Mesodermal cell (in vitro differentiated cells): ENCODE data around the gene CIBAR2.

ENCODE experiments used
- H3K27ac ChIP-seq: 2 replicates; pipeline ENCODE4 v1.7.0; 2013; ENCODE audit warnings: mild to moderate bottlenecking, low read depth, low read length, moderate library complexity; ENCODE audit not compliant: severe bottlenecking
- H3K36me3 ChIP-seq: 2 replicates; pipeline ENCODE4 v1.7.1; 2013; ENCODE audit warnings: mild to moderate bottlenecking, low read length, moderate library complexity; ENCODE audit not compliant: control insufficient read depth, insufficient read depth
- H3K4me1 ChIP-seq: one replicate; pipeline ENCODE4 v1.7.1; 2013; ENCODE audit warnings: mild to moderate bottlenecking, low read length; ENCODE audit not compliant: insufficient read depth, control insufficient read depth, poor library complexity, severe bottlenecking
- H3K4me3 ChIP-seq: 2 replicates; pipeline ENCODE4 v1.7.0; 2013; ENCODE audit warnings: low read length, control low read depth, mild to moderate bottlenecking; ENCODE audit not compliant: insufficient read depth, poor library complexity, severe bottlenecking; ENCODE audit errors: extremely low read depth
- H3K9me3 ChIP-seq: 2 replicates; pipeline ENCODE4 v1.7.1; 2013; ENCODE audit warnings: mild to moderate bottlenecking, low read length, moderate library complexity; ENCODE audit not compliant: control insufficient read depth
- WGBS, 2 experiments: methylation state at CpG; one replicate each; pipeline ENCODE4 v1.1.5; 2013; ENCODE audit warnings: missing lambda C conversion rate in 2 of 2; ENCODE audit not compliant: insufficient coverage in 2 of 2; 5-methylcytosine and 5-hydroxymethylcytosine counted together

The CIBAR2 gene

DNA sequence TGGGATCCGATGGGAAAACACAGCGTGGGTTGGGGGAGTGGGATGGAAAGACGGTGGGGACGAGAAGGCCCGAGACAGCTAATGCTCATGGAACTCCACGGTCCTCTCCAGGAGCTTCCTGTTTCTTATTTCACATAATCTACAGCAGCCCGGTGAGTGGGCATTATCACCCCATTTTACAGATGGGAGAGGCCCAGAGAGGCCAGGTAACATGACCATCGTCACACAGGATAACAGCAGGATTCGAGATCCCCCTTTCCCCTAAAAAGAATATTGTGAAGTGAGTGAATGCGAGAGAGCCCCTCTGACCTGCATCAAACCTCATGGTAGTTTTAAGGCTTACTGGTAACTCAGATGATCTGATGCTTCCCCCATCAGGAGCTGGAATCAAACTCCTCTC, 12.0 kb downstream of the CIBAR2 start:
- no peaks in the 10 kb centered on the region for H3K36me3 ChIP-seq
- no peak overlapping the region for H3K27ac ChIP-seq
- H3K9me3 ChIP-seq = no peaks in the 10 kb centered on the region
- 76% methylated on average over 8 of the region's 10 CpGs; no CpG with 5 or more reads in 1 of the 2 experiments for WGBS, 2 experiments
- no peak overlapping the region for H3K4me3 ChIP-seq
- no peaks in the 10 kb centered on the region for H3K4me1 ChIP-seq

DNA sequence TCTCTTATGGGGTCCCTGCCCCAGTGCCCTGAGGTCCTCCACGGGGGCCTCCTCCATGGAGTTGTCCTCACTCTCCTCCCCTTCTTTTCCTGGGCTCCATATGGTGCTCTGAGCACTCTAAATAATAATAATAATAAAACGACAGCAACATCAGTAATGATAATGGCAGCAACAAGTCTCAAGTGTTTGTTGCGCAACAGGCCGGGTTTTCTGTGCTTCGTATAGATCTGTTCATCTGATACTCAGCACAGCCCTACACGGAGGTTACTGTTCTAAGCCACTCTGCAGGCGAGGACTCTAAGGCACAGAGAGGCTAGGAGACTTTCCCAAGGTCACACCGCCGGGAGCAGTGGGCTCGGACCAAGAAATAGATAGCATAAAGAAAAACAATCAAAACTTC, 13.7 kb downstream of the CIBAR2 start:
- Histone ChIP-seq H3K4me1 (peaks cover 2% of the 10 kb centered on the region), H3K9me3 (no peaks in the 10 kb centered on the region), H3K27ac (no peak overlapping the region), H3K36me3 (no peaks in the 10 kb centered on the region), H3K4me3 (no peak overlapping the region)
- 87 to 89% methylated on average over 9 of the region's 10 CpGs for WGBS, 2 experiments

DNA sequence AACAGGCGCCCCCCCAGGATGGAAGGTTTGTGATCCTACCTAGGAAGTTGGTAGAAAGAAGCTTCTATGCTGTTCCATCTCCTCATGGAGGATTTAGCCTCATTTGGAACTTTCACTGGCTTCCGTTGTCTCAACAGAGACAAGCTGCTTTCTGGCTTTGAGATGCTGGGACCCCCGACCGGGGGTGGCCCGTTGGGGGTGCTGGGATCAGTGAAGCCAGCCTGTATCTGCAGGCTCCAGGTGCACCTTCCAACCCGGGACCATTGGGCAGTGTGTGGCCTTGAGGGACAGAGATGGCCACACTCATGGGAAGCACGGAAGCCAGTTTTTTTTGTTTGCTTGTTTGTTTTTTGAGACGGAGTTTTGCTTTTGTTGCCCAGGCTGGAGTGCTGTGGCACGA, 15.4 kb downstream of the CIBAR2 start:
- no peaks in the 10 kb centered on the region for H3K9me3 ChIP-seq
- no peak overlapping the region for H3K27ac ChIP-seq
- no peak overlapping the region for H3K4me3 ChIP-seq
- peaks cover 2% of the 10 kb centered on the region for H3K4me1 ChIP-seq
- WGBS, 2 experiments = 82 to 86% methylated on average over 9 of the region's 9 CpGs
- no peaks in the 10 kb centered on the region for H3K36me3 ChIP-seq

DNA sequence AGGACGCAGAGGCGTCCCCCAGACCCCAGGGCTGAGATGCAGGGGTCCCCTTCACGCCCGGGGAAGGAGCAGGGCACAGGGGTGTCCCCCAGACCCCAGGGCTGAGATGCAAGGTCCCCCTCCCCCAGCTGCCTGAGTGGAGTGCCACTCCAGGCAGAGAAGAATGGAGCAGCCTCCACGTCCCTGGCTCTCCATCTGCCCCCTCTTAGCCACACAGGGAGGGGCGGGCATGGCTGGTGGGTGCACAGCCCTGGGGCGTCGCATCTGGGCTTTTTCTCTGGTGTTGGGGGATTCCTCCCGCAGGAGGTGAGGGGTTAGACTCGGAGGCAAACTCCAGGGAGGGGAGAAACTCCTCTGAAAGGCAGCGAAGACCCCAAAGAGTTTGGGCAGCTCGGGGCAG, 17.5 kb downstream of the CIBAR2 start:
- no peaks in the 10 kb centered on the region for H3K9me3 ChIP-seq
- no peak overlapping the region for H3K27ac ChIP-seq
- peaks cover 8% of the 10 kb centered on the region for H3K4me1 ChIP-seq
- no peaks in the 10 kb centered on the region for H3K36me3 ChIP-seq
- no peak overlapping the region for H3K4me3 ChIP-seq
- WGBS, 2 experiments = 94 to 97% methylated on average over 3 to 8 of the region's 12 CpGs

DNA sequence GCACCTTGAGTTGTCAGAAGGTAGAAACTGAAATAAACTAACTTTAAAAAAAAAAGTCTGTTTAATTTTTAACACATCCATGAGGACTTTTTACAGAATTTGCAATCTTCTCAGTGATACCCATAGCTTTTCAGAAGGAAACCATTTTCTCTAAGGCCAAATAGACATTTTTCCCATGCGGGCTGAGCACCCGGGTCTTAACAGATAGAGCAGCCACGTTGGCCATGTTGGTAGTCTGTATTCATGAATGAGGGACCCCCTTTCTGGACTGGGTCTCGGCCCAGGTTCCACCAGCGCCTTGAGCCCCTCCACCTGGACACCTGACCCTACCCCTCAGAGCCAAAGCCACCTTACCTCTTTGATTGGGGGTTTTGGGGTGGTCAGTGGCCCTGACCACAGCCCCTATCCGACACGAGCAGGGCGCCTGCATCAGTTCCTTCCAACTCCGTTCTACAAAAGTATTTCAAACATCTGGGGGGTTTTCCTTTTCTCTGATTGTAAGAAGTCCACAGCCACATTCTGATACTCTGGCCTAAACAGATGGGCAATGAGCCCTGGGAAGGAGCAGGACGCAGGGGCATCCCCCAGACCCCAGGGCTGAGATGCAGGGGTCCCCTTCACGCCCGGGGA, 18.0 kb downstream of the CIBAR2 start:
- peaks cover 10% of the 10 kb centered on the region for H3K4me1 ChIP-seq
- WGBS, 2 experiments = 85 to 90% methylated on average over 2 to 7 of the region's 12 CpGs
- no peak overlapping the region for H3K4me3 ChIP-seq
- H3K36me3 ChIP-seq = no peaks in the 10 kb centered on the region
- H3K9me3 ChIP-seq = no peaks in the 10 kb centered on the region
- no peak overlapping the region for H3K27ac ChIP-seq

DNA sequence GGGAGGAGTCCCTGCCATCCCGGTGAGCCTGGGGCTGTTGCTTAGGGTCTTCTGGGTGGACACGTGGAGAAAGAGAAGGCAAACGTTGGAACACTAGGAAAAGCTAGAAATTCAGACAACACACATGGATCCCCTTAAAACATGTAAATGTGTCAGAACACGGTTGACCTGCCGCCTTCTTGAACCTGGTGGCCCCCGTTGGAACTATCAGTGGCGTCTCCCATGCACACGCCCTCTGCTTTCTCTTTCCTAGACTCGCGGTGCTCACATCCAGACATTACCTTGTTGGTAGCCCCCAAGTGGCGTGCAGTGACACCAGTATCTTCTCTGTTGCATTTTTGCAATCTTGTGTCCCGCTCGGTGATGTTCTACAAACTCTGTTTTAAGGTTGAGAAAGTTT, 18.6 kb downstream of the CIBAR2 start:
- H3K4me1 ChIP-seq = peaks cover 14% of the 10 kb centered on the region
- 95 to 98% methylated on average over 12 to 13 of the region's 13 CpGs for WGBS, 2 experiments
- no peaks in the 10 kb centered on the region for H3K9me3 ChIP-seq
- H3K4me3 ChIP-seq = no peak overlapping the region
- H3K27ac ChIP-seq = no peak overlapping the region
- no peaks in the 10 kb centered on the region for H3K36me3 ChIP-seq

DNA sequence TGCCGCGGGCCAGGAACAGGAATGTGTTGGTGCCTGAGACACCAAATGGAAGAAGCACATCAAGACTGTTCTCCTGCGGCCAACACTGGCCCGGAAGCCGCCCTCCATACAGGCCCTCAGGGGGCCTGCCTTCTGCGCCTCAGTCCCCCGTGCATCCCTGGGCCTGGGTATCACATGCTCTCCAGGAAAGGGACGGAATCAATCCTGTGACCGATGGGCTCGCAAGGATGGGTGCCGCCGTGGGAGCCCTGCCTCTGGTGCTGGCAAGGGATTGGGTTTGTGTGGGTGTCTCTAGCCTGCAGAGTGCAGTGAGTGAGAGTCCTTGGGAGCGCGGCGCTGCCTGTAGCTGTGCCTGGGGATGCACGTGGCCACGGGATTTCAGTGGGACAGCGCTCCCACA, 19.4 kb downstream of the CIBAR2 start:
- H3K9me3 ChIP-seq = no peaks in the 10 kb centered on the region
- 90 to 91% methylated on average over 6 to 17 of the region's 18 CpGs for WGBS, 2 experiments
- no peak overlapping the region for H3K4me3 ChIP-seq
- H3K36me3 ChIP-seq = no peaks in the 10 kb centered on the region
- no peak overlapping the region for H3K27ac ChIP-seq
- H3K4me1 ChIP-seq = peaks cover 14% of the 10 kb centered on the region

DNA sequence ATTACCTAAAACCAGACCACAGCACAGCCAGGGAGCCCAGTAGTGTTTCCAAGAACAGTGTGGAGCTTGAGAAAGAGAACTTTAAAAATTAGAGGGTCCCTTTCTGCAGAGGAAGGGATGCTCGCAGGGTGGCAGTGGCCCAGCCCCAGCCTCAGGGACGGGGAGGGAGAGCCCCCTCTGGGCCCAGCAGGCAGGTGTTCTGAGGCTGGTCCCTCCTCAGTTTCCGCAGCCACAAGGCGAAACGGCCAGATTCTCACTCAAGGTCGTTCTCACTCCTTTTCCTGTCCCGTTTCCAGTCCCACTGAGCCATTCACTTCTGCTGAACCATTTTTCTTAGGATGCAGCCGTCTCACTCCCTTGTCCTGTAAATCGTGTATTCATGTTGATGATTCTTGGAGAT, 20.0 kb downstream of the CIBAR2 start:
- no peak overlapping the region for H3K27ac ChIP-seq
- no peaks in the 10 kb centered on the region for H3K36me3 ChIP-seq
- H3K9me3 ChIP-seq = no peaks in the 10 kb centered on the region
- H3K4me1 ChIP-seq = peaks cover 14% of the 10 kb centered on the region
- H3K4me3 ChIP-seq = no peak overlapping the region
- 77 to 94% methylated on average over 4 to 7 of the region's 9 CpGs for WGBS, 2 experiments

DNA sequence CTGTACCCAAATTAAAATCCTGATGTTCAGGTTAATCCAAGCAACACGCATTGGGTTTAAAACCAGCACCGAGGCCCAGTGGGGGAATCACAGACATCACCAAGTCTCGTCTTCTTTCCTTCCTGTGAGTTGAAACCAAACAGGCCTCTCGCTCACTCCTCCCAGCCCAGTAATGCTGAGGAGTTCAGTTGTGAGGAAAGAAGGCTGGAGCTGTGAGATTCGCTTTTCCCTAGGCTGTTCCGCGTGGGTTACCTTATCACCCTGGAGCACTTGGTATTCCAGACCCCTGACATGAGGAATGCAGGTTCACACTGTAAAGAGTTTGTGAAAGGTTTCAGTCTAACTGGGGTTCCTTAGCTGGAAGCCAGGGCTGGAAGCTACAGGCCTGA, 20.8 kb downstream of the CIBAR2 start:
- H3K4me1 ChIP-seq = peaks cover 14% of the 10 kb centered on the region
- 83 to 85% methylated on average over 4 to 5 of the region's 7 CpGs for WGBS, 2 experiments
- H3K9me3 ChIP-seq = no peaks in the 10 kb centered on the region
- no peak overlapping the region for H3K4me3 ChIP-seq
- no peak overlapping the region for H3K27ac ChIP-seq
- no peaks in the 10 kb centered on the region for H3K36me3 ChIP-seq

DNA sequence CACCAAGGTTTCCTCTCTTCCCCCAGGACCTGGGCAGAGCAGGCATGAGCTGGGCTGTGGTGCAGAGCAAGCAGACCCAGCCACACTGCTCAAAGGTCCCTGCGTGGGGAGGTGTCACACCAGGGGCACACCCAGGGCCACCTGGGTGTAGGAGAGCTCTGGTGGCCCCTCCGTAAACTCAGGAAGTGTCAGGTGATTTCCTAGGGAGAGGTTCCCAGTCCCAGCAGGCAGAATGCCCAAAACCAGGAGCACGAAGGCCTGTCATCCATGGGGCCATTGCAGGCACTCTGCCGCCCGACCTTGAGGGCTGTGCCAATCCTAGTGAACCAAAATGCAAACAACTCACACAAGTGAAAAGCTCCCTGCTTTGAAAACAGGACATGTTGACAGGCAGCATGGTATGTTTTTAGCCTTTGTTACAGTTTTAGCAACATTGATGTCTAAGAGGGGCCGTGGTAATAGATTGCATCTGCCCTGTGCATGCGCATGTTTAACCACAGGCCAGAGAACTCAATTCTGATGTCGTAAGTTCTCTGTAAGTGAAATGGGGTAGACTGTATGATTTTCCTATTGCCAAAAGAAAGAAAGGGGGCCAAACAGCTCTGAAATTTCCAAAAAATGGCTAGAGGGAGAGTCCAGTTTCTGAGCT, 21.3 kb downstream of the CIBAR2 start:
- Histone ChIP-seq H3K27ac (no peak overlapping the region), H3K4me1 (peaks cover 14% of the 10 kb centered on the region), H3K36me3 (no peaks in the 10 kb centered on the region), H3K9me3 (no peaks in the 10 kb centered on the region), H3K4me3 (no peak overlapping the region)
- WGBS, 2 experiments = 88 to 94% methylated on average over 8 of the region's 8 CpGs

DNA sequence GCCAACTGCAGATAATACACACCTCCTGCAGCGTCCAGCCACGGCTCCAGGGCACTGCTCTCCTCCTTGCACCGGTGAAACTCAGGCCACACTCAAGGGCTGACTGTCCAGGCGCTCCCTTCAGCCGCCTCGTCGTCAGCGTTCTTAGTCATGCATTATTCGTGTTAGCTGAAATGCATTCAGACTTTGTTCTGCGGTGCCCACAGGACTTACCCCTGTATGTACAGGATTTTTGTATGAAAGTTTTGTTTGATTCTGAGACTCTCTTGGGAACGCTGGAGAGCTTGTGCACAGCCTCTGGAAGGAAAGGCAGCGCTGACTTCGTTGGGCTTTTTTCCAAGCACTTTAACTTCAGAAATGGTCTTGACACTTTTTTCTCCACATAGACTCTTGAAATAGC, 22.1 kb downstream of the CIBAR2 start:
- 87 to 90% methylated on average over 10 to 13 of the region's 13 CpGs for WGBS, 2 experiments
- H3K36me3 ChIP-seq = no peaks in the 10 kb centered on the region
- no peak overlapping the region for H3K4me3 ChIP-seq
- peaks cover 13% of the 10 kb centered on the region for H3K4me1 ChIP-seq
- peak overlapping the region; percentile 16 for H3K27ac ChIP-seq
- no peaks in the 10 kb centered on the region for H3K9me3 ChIP-seq
